Thyroid gland (tissue), 4 donors: ENCODE results near the gene NOTCH3. TPM values are rescaled to one million over a fixed set of nuclear protein-coding genes. Genes with fewer than 3 reads are reported as not detected.

Experiments
- DNase-seq, 2 donors: peaks; one replicate each; pipeline ENCODE4 v3.0.0-alpha.2; 2019
- H3K27ac ChIP-seq, 3 donors: fragments of 200-600 bp; sonication (generic); 1 replicate in 2 of 3; 2 replicates in 1 of 3; pipeline ENCODE4 v1.5.1; 2016 to 2019; ENCODE audit warnings: mild to moderate bottlenecking in 1 of 3, moderate library complexity in 1 of 3
- H3K27me3 ChIP-seq: fragments of 200-600 bp; sonication (generic); one replicate; pipeline ENCODE4 v1.5.1; 2019
- H3K36me3 ChIP-seq, 2 donors: fragments of 200-600 bp; sonication (generic); one replicate each; pipeline ENCODE4 v1.5.1; 2016 to 2019
- H3K4me1 ChIP-seq, 2 donors: fragments of 200-600 bp; sonication (generic); one replicate each; pipeline ENCODE4 v1.5.1; 2017 to 2019
- H3K4me3 ChIP-seq, 3 donors: fragments of 200-600 bp; sonication (generic); replicated peaks in 1 of 3; 1 replicate in 2 of 3; 2 replicates in 1 of 3; pipeline ENCODE4 v1.5.1; 2016; ENCODE audit warnings: mild to moderate bottlenecking in 1 of 3
- H3K9me3 ChIP-seq: fragments of 200-600 bp; sonication (generic); one replicate; pipeline ENCODE4 v1.5.1; 2017
- CTCF ChIP-seq, 6 experiments: fragments of 200-600 bp in 3 of 6; fragments of 450-650 bp in 3 of 6; sonication (generic) in 3 of 6; IDR thresholded peaks; one replicate each; pipeline ENCODE4 v1.5.1; 2016 to 2019; ENCODE audit warnings: antibody characterized with exemption in 6 of 6, mild to moderate bottlenecking in 2 of 6, inconsistent platforms in 1 of 6, moderate library complexity in 1 of 6
- POLR2A ChIP-seq, 2 donors: fragments of 450-650 bp; IDR thresholded peaks; one replicate each; pipeline ENCODE4 v1.6.1; 2017; ENCODE audit warnings: antibody characterized with exemption in 2 of 2, mild to moderate bottlenecking in 2 of 2, moderate library complexity in 1 of 2
- WGBS, 2 donors: methylation state at CpG; one replicate each; pipeline ENCODE4 v1.1.5; 2017; 5-methylcytosine and 5-hydroxymethylcytosine counted together
- intact Hi-C: fragments of 100-400 bp; cut with DNase I; formaldehyde crosslinking; loops from one replicate; pipeline ENCODE4 v1.15.1; 2023
- total RNA-seq, 4 donors: library from RNA; depleted of rRNA; stranded (reverse); fragments of >200 nt; gene quantifications; one replicate each; pipeline ENCODE4 v1.2.3, GENCODE V29; 2016

NOTCH3 gene
- total RNA-seq, 4 donors from 2014 or later, result 10.9 to 53.9 (median 20.0) TPM

- Histone ChIP-seq H3K27me3 (no peaks in the 10 kb centered on the region), H3K4me3 (no peak overlapping the region), H3K27ac (no peak overlapping the region), H3K9me3 (no peaks in the 10 kb centered on the region), H3K36me3 (peaks cover 53 to 55% of the 10 kb centered on the region in 2 donors), H3K4me1 (peaks cover 0 to 8% of the 10 kb centered on the region in 2 donors)
- TF ChIP-seq CTCF (IDR thresholded peaks at IDR 0.05), result no peak
- TF ChIP-seq POLR2A (IDR thresholded peaks at IDR 0.05), result no peak
- WGBS, 2 donors, result 92 to 94% methylated on average over 37 to 38 of the region's 42 CpGs
- no peak for DNase-seq
- intact Hi-C loops, result no loop called here
Observed at GRCh38 chr19:15237759-15238638, 37.2 kb upstream of the NOTCH3 start.

GRCh38 chr19:15236886-15237285 lies 36.1 kb upstream of the NOTCH3 start:
- Histone ChIP-seq H3K27me3 (no peaks in the 10 kb centered on the region), H3K36me3 (peaks cover 44 to 52% of the 10 kb centered on the region in 2 donors), H3K9me3 (no peaks in the 10 kb centered on the region), H3K4me1 (peaks cover 0 to 14% of the 10 kb centered on the region in 2 donors), H3K27ac (no peak overlapping the region), H3K4me3 (no peak overlapping the region)
- no peak for DNase-seq
- no peak for TF ChIP-seq POLR2A (IDR thresholded peaks at IDR 0.05)
- no peak for TF ChIP-seq CTCF (IDR thresholded peaks at IDR 0.05)
- intact Hi-C loops, result no loop called here
- 96% methylated on average over 9 of the region's 9 CpGs for WGBS, 2 donors

GRCh38 chr19:15235781-15236180 lies 35.0 kb upstream of the NOTCH3 start:
- H3K27ac ChIP-seq, result no peak overlapping the region
- H3K36me3 ChIP-seq, result peaks cover 43 to 48% of the 10 kb centered on the region in 2 donors
- DNase-seq, result no peak
- H3K27me3 ChIP-seq, result no peaks in the 10 kb centered on the region
- no peak overlapping the region for H3K4me3 ChIP-seq
- 62 to 71% methylated on average over 2 of the region's 2 CpGs for WGBS, 2 donors
- TF ChIP-seq POLR2A (IDR thresholded peaks at IDR 0.05), result no peak
- no peak for TF ChIP-seq CTCF (IDR thresholded peaks at IDR 0.05)
- H3K4me1 ChIP-seq, result peaks cover 0 to 17% of the 10 kb centered on the region in 2 donors
- H3K9me3 ChIP-seq, result no peaks in the 10 kb centered on the region
- intact Hi-C loops, result no loop called here

GRCh38 chr19:15234431-15235130 lies 33.8 kb upstream of the NOTCH3 start:
- Histone ChIP-seq H3K27ac (no peak overlapping the region), H3K4me1 (peaks cover 0 to 17% of the 10 kb centered on the region in 2 donors), H3K36me3 (peaks cover 35 to 37% of the 10 kb centered on the region in 2 donors), H3K9me3 (no peaks in the 10 kb centered on the region), H3K4me3 (no peak overlapping the region), H3K27me3 (no peaks in the 10 kb centered on the region)
- DNase-seq, result no peak
- TF ChIP-seq CTCF (IDR thresholded peaks at IDR 0.05) (no peak), POLR2A (IDR thresholded peaks at IDR 0.05) (no peak)
- intact Hi-C loops, result no loop called here
- WGBS, 2 donors, result 52 to 58% methylated on average over 10 of the region's 10 CpGs

GRCh38 chr19:15231271-15231670 lies 30.5 kb upstream of the NOTCH3 start:
- Histone ChIP-seq H3K4me3 (no peak overlapping the region), H3K9me3 (no peaks in the 10 kb centered on the region), H3K4me1 (peaks cover 0 to 17% of the 10 kb centered on the region in 2 donors), H3K27me3 (no peaks in the 10 kb centered on the region), H3K36me3 (peaks cover 5% of the 10 kb centered on the region in 2 donors), H3K27ac (no peak overlapping the region)
- DNase-seq, result no peak
- intact Hi-C loops, result no loop called here
- TF ChIP-seq CTCF (IDR thresholded peaks at IDR 0.05), result no peak
- no peak for TF ChIP-seq POLR2A (IDR thresholded peaks at IDR 0.05)
- 86 to 88% methylated on average over 8 to 10 of the region's 10 CpGs for WGBS, 2 donors
